GM15510 (cell line): ENCODE data around the gene HECTD2.

Experiments
- POLR2A ChIP-seq: IDR thresholded peaks from 3 replicates; pipeline ENCODE4 v1.6.1; 2011; ENCODE audit warnings: borderline replicate concordance; ENCODE audit not compliant: insufficient read length; ENCODE audit errors: extremely low read depth

The HECTD2 gene

GRCh38 chr10:91514787-91515186 lies 104.6 kb downstream of the HECTD2 start:
- no peak for TF ChIP-seq POLR2A

- TF ChIP-seq POLR2A, result no peak
Observed at GRCh38 chr10:91517394-91517793, 107.2 kb downstream of the HECTD2 start.

- no peak for TF ChIP-seq POLR2A
Observed at GRCh38 chr10:91519899-91520514, 109.9 kb downstream of the HECTD2 start.

GRCh38 chr10:91520661-91521060 lies 110.5 kb downstream of the HECTD2 start:
- no peak for TF ChIP-seq POLR2A

GRCh38 chr10:91521439-91521838 lies 111.3 kb downstream of the HECTD2 start:
- no peak for TF ChIP-seq POLR2A

GRCh38 chr10:91525896-91526712 lies 116.0 kb downstream of the HECTD2 start:
- no peak for TF ChIP-seq POLR2A

- TF ChIP-seq POLR2A, result no peak
Observed at GRCh38 chr10:91528080-91528479, 117.9 kb downstream of the HECTD2 start.

- TF ChIP-seq POLR2A, result no peak
Observed at GRCh38 chr10:91528768-91529167, 118.6 kb downstream of the HECTD2 start.

GRCh38 chr10:91536111-91536510 lies 126.0 kb downstream of the HECTD2 start:
- no peak for TF ChIP-seq POLR2A

GRCh38 chr10:91536733-91537132 lies 126.6 kb downstream of the HECTD2 start:
- no peak for TF ChIP-seq POLR2A

GRCh38 chr10:91537614-91538383 lies 127.7 kb downstream of the HECTD2 start:
- TF ChIP-seq POLR2A, result no peak

GRCh38 chr10:91539930-91540329 lies 129.8 kb downstream of the HECTD2 start:
- TF ChIP-seq POLR2A, result no peak

- no peak for TF ChIP-seq POLR2A
Observed at GRCh38 chr10:91540733-91541132, 130.6 kb downstream of the HECTD2 start.

GRCh38 chr10:91541481-91541880 lies 131.3 kb downstream of the HECTD2 start:
- no peak for TF ChIP-seq POLR2A

- no peak for TF ChIP-seq POLR2A
Observed at GRCh38 chr10:91545384-91545783, 135.2 kb downstream of the HECTD2 start.
